OCI-LY7 (cell line): ENCODE measurements around the gene RAB1B.

Experiments used
- CTCF ChIP-seq: fragments of 200-600 bp; sonication (generic); conservative IDR thresholded peaks from 2 replicates; pipeline ENCODE4 v1.5.1; 2014; ENCODE audit warnings: mild to moderate bottlenecking, antibody characterized with exemption, low read length, moderate library complexity, mixed read lengths
- EZH2phosphoT487 ChIP-seq: fragments of 200-600 bp; sonication (generic); IDR thresholded peaks from 2 replicates; pipeline ENCODE4 v1.6.1; 2018; ENCODE audit warnings: low read depth, borderline replicate concordance, mild to moderate bottlenecking, mixed run types, antibody characterized with exemption, low read length, moderate library complexity, mixed read lengths

- TF ChIP-seq CTCF (no peak), EZH2phosphoT487 (no peak)
Measured at GRCh38 chr11:66237867-66238266, 30.6 kb upstream of the RAB1B start.
